Fibroblast of lung (primary cell): ENCODE data around the gene CLP1.

Experiments used
- CTCF ChIP-seq, 2 donors: IDR thresholded peaks in 1 of 2; conservative IDR thresholded peaks in 1 of 2; 1 replicate in 1 of 2; 2 replicates in 1 of 2; pipeline ENCODE4 v1.5.1; 2011 to 2012; ENCODE audit warnings: low read length in 2 of 2, control low read depth in 1 of 2, inconsistent platforms in 1 of 2, low read depth in 1 of 2, mild to moderate bottlenecking in 1 of 2
- EZH2 ChIP-seq: IDR thresholded peaks from 2 replicates; pipeline ENCODE4 v1.5.1; 2012; ENCODE audit warnings: low read length, control low read depth, mild to moderate bottlenecking; ENCODE audit errors: missing control alignments

- TF ChIP-seq CTCF (conservative IDR thresholded peaks at IDR 0.05 in 1 of 2, IDR thresholded peaks at IDR 0.05 in 1 of 2; ENCODE audit: low read depth in 1 of 2, low read length in 2 of 2) (no peak), EZH2 (no peak)
These were observed 41.3 kb downstream of the CLP1 start for GRCh38 chr11:57698843-57699365.
